Keratinocyte (primary cell): ENCODE data around the gene IL1RAP. TPM values are rescaled to one million over a fixed set of nuclear protein-coding genes. Genes with fewer than 3 reads are reported as not detected.

Experiments
- DNase-seq: peaks from one replicate; pipeline ENCODE4 v3.0.0-alpha.2; 2011; ENCODE audit warnings: low read depth, missing footprints, low spot score
- FAIRE-seq: peaks from 2 replicates; lab custom pipeline; 2011; peaks lifted over from hg19 to GRCh38; lab: Jason Lieb, UNC
- H2AFZ ChIP-seq: 2 replicates; pipeline ENCODE4 v1.6.0; 2012; ENCODE audit warnings: low read length, control low read depth, inconsistent platforms; ENCODE audit not compliant: control insufficient read depth
- H3K27ac ChIP-seq: 2 replicates; pipeline ENCODE4 v1.5.1; 2011; ENCODE audit warnings: low read length; ENCODE audit not compliant: control insufficient read depth, insufficient read depth
- H3K27me3 ChIP-seq: 3 replicates; pipeline ENCODE4 v1.6.0; 2011; ENCODE audit warnings: low read length; ENCODE audit not compliant: control insufficient read depth, insufficient read depth; ENCODE audit errors: extremely low read depth
- H3K36me3 ChIP-seq, 2 experiments: 2 replicates in 1 of 2; 3 replicates in 1 of 2; pipeline ENCODE4 v1.5.1; 2011; ENCODE audit warnings: low read length in 2 of 2, mild to moderate bottlenecking in 1 of 2; ENCODE audit not compliant: control insufficient read depth in 2 of 2, insufficient read depth in 2 of 2; ENCODE audit errors: extremely low read depth in 1 of 2
- H3K4me1 ChIP-seq: 3 replicates; pipeline ENCODE4 v1.5.1; 2011; ENCODE audit warnings: low read length; ENCODE audit not compliant: control insufficient read depth, insufficient read depth; ENCODE audit errors: extremely low read depth
- H3K4me2 ChIP-seq: 3 replicates; pipeline ENCODE4 v1.6.0; 2011; ENCODE audit warnings: low read depth, low read length; ENCODE audit not compliant: control insufficient read depth, insufficient read depth; ENCODE audit errors: extremely low read depth
- H3K4me3 ChIP-seq, 3 experiments: fragments of 200-600 bp in 1 of 3; sonication (generic) in 1 of 3; 2 replicates in 2 of 3; 3 replicates in 1 of 3; pipeline ENCODE4 v1.5.1; 2011 to 2016; ENCODE audit warnings: low read length in 3 of 3, mild to moderate bottlenecking in 3 of 3, control low read depth in 2 of 3, inconsistent platforms in 1 of 3, low read depth in 1 of 3, mixed read lengths in 1 of 3, mixed run types in 1 of 3, moderate library complexity in 1 of 3; ENCODE audit not compliant: control insufficient read depth in 2 of 3, insufficient read depth in 2 of 3; ENCODE audit errors: extremely low read depth in 1 of 3
- H3K79me2 ChIP-seq: 2 replicates; pipeline ENCODE4 v1.6.0; 2012; ENCODE audit warnings: low read length; ENCODE audit not compliant: control insufficient read depth, insufficient read depth
- H3K9ac ChIP-seq: 3 replicates; pipeline ENCODE4 v1.6.0; 2011; ENCODE audit warnings: low read length; ENCODE audit not compliant: control insufficient read depth, insufficient read depth; ENCODE audit errors: extremely low read depth
- H3K9me1 ChIP-seq: 3 replicates; pipeline ENCODE4 v1.6.0; 2011; ENCODE audit warnings: low read length; ENCODE audit not compliant: control insufficient read depth, insufficient read depth; ENCODE audit errors: extremely low read depth
- H3K9me3 ChIP-seq: 2 replicates; pipeline ENCODE4 v1.5.1; 2012; ENCODE audit warnings: low read depth, low read length; ENCODE audit not compliant: control insufficient read depth
- H4K20me1 ChIP-seq: 3 replicates; pipeline ENCODE4 v1.6.0; 2011; ENCODE audit warnings: low read length; ENCODE audit not compliant: control insufficient read depth, insufficient read depth; ENCODE audit errors: extremely low read depth
- EZH2 ChIP-seq: IDR thresholded peaks from one replicate; pipeline ENCODE4 v1.6.1; 2012; ENCODE audit warnings: inconsistent platforms, mild to moderate bottlenecking, low read length, moderate library complexity
- dilution Hi-C: fragments of 300-500 bp; cut with MboI; formaldehyde crosslinking; loops from one replicate; pipeline ENCODE4 v1.7.0; 2020; ENCODE audit warnings: low sequenced_read_pairs; ENCODE audit not compliant: extremely low pct_ligation_motif_present
- polyA plus RNA-seq, 5 experiments: library from polyadenylated mRNA; depleted of rRNA in 3 of 5; stranded (reverse) in 3 of 5; stranded (forward) in 1 of 5; unstranded in 1 of 5; fragments of >200 nt; gene quantifications; 1 replicate in 1 of 5; 2 replicates in 3 of 5; 3 replicates in 1 of 5; pipeline versions ENCODE4 v1.2.1 to v1.2.3, GENCODE V29; 2011 to 2012; ENCODE audit warnings: missing spikeins in 2 of 5, low read depth in 1 of 5, low replicate concordance in 1 of 5
- TF ChIP-seq, protein P1 (sequence below), 3 experiments: IDR thresholded peaks in 1 of 3; conservative IDR thresholded peaks in 1 of 3; optimal IDR thresholded peaks in 1 of 3; 2 replicates in 2 of 3; 3 replicates in 1 of 3; pipeline versions ENCODE3 to v1.5.1; 2011; ENCODE audit warnings: low read length in 3 of 3, mild to moderate bottlenecking in 3 of 3, moderate library complexity in 2 of 3, control low read depth in 1 of 3, inconsistent platforms in 1 of 3; ENCODE audit not compliant: insufficient read depth in 2 of 3; ENCODE audit errors: extremely low read depth in 1 of 3

Gene IL1RAP
- polyA plus RNA-seq, 1 donor (not counting 4 experiments of a cell fraction or from before 2014, with no cell fraction given) = 69.7 TPM

DNA sequence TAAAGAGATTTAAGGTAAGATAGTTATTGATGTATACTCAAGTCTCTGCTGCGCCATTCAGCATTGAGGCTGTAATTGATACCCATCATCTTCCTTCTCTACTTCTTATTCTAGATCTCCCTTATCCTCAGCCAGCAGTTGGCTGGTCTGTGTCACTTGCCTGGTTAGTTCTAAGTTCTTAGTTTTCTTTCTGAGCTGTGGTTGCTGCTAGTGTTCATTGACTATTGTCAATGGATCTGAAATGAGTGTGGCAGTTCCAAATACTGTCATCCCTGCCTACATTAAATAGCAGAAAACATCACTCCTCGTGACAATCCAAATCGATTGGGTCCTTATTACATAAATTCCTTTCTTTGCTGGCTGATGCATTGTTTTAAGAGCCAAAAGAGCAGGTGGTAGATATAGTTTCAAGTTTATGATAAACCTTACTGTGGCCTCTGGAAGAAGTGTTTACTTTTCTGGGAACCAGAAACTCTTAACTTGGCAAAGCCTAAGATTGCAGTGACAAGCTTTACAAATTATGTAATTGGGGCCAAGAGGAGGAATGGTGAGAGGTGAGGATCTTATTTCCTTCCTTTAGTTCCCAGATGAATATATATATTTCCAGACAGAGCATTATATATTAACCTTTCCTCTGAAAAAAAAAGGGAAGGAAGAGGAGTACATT is 180.6 kb downstream of the IL1RAP start:
- FAIRE-seq (no peak), DNase-seq (no peak)
- Histone ChIP-seq H3K79me2 (no peaks in the 10 kb centered on the region), H3K27ac (no peak overlapping the region), H2AFZ (no peak overlapping the region), H3K4me3 (no peak overlapping the region), H3K36me3 (no peaks in the 10 kb centered on the region), H3K9me3 (no peaks in the 10 kb centered on the region), H4K20me1 (no peaks in the 10 kb centered on the region), H3K4me1 (peaks cover 5% of the 10 kb centered on the region), H3K9ac (no peak overlapping the region), H3K27me3 (no peaks in the 10 kb centered on the region), H3K9me1 (no peaks in the 10 kb centered on the region), H3K4me2 (no peak overlapping the region)
- TF ChIP-seq EZH2 = no peak
- TF ChIP-seq, protein P1, sequence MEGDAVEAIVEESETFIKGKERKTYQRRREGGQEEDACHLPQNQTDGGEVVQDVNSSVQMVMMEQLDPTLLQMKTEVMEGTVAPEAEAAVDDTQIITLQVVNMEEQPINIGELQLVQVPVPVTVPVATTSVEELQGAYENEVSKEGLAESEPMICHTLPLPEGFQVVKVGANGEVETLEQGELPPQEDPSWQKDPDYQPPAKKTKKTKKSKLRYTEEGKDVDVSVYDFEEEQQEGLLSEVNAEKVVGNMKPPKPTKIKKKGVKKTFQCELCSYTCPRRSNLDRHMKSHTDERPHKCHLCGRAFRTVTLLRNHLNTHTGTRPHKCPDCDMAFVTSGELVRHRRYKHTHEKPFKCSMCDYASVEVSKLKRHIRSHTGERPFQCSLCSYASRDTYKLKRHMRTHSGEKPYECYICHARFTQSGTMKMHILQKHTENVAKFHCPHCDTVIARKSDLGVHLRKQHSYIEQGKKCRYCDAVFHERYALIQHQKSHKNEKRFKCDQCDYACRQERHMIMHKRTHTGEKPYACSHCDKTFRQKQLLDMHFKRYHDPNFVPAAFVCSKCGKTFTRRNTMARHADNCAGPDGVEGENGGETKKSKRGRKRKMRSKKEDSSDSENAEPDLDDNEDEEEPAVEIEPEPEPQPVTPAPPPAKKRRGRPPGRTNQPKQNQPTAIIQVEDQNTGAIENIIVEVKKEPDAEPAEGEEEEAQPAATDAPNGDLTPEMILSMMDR (optimal IDR thresholded peaks at IDR 0.05 in 1 of 3, IDR thresholded peaks at IDR 0.05 in 1 of 3, conservative IDR thresholded peaks at IDR 0.05 in 1 of 3; ENCODE audit: extremely low read depth in 1 of 3, insufficient read depth in 2 of 3, low read length in 3 of 3) = no peak
- dilution Hi-C loops = no loop called here

DNA sequence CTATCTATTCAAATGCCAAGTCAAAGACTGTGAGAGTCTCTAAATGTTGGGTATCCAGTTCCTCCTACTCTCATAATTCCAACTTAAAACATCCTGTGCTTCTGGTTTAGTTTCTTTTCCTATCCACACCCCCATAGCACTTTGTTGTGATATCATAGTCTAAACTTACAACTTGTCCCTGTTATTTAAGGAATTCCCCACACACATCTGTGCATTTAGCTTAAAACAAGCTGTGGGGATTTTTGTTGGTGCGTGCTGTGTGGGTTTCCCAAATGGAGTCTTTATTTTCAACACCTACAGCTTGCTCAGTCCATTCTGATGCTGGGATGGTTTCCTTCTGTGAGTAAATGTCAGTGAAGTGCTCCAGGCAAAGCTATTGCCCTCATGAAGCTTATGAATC is 181.3 kb downstream of the IL1RAP start:
- Histone ChIP-seq H3K4me2 (no peak overlapping the region), H3K27ac (no peak overlapping the region), H2AFZ (no peak overlapping the region)

More for the DNA sequence above, 181.3 kb downstream of the IL1RAP start:
- no peaks in the 10 kb centered on the region for H3K9me1 ChIP-seq
- H3K27me3 ChIP-seq = no peaks in the 10 kb centered on the region
- no peaks in the 10 kb centered on the region for H3K36me3 ChIP-seq
- no peaks in the 10 kb centered on the region for H4K20me1 ChIP-seq
- H3K4me1 ChIP-seq = peaks cover 5% of the 10 kb centered on the region
- dilution Hi-C loops = no loop called here
- TF ChIP-seq, protein P1 (optimal IDR thresholded peaks at IDR 0.05 in 1 of 3, IDR thresholded peaks at IDR 0.05 in 1 of 3, conservative IDR thresholded peaks at IDR 0.05 in 1 of 3; ENCODE audit: extremely low read depth in 1 of 3, insufficient read depth in 2 of 3, low read length in 3 of 3) = no peak
- no peak for TF ChIP-seq EZH2
- no peaks in the 10 kb centered on the region for H3K9me3 ChIP-seq
- no peak overlapping the region for H3K4me3 ChIP-seq
- no peak for FAIRE-seq
- H3K9ac ChIP-seq = no peak overlapping the region
- no peaks in the 10 kb centered on the region for H3K79me2 ChIP-seq
- no peak for DNase-seq
